Stimulated activated memory B cell treated with anti-CD40 and anti-IgM and Interleukin-4, amounts not matched to agents 10 μg/mL and 1 μg/mL and 100 μg/mL, for 72 hours (primary cell): ENCODE data around the gene RNASET2.

Experiments used
- ATAC-seq: fragments of 150-1000 bp; cut with Tn5 transposase; 2 replicates; pipeline ENCODE4 v1.10.0; 2021
- H3K27ac Mint-ChIP-seq: one replicate; pipeline ENCODE4 v1.8.0; 2022; ENCODE audit warnings: mild to moderate bottlenecking, mixed read lengths
- H3K27me3 Mint-ChIP-seq: one replicate; pipeline ENCODE4 v1.8.0; 2022; ENCODE audit warnings: mixed read lengths
- H3K36me3 Mint-ChIP-seq: one replicate; pipeline ENCODE4 v1.8.0; 2022; ENCODE audit warnings: mixed read lengths
- H3K4me1 Mint-ChIP-seq: one replicate; pipeline ENCODE4 v1.8.0; 2022; ENCODE audit warnings: mixed read lengths
- H3K4me3 Mint-ChIP-seq: one replicate; pipeline ENCODE4 v1.8.0; 2022; ENCODE audit warnings: mild to moderate bottlenecking, moderate library complexity, mixed read lengths
- H3K9me3 Mint-ChIP-seq: one replicate; pipeline ENCODE4 v1.8.0; 2022; ENCODE audit warnings: mixed read lengths

Gene RNASET2

GRCh38 chr6:166980738-166981137 is 24.4 kb upstream of the RNASET2 start:
- no peak for ATAC-seq
- Mint-ChIP-seq H3K4me3 (no peak overlapping the region), H3K27me3 (no peaks in the 10 kb centered on the region), H3K36me3 (peaks cover 6% of the 10 kb centered on the region), H3K27ac (no peak overlapping the region), H3K4me1 (no peaks in the 10 kb centered on the region), H3K9me3 (no peaks in the 10 kb centered on the region)

DNA sequence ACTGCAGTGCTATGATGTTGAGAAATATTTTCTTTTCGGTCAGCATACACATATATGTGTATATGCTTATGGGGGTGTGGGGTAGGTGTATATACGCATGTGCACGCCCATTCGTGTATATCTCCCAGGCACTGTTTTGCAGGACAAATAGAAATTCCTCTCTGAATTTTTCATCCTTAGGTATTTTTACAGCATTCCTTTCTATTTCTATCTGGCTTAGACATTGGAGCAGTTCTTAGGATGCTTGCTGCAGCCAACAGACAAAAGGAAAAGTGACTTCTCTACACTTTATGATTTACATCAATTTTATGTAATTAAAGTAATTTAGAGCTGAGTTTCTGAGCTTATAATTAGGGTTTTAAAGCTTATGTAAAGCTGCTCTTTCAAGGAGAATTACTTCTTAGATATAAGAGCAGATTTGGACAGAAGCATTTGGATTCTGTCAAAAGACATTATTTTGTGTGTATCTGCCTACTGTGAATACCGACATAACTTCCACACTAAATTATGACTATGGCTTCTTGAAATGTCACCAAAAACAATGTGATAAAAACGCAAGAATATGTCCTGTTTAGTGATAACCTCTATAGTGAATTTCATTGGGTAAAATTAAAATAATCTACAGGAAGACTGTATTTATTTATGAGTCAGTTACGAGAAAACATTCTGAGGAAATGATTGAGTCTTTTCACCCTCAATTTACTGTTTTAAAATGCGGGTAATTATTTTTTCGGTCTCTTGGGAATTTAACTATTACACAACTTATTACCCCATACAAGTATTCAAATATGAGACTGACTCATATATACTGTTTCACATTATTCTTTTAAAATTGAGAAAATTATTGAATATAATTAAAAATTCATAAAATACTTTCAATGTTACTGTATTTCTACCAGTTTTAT is 21.5 kb upstream of the RNASET2 start:
- peaks cover 2% of the 10 kb centered on the region for H3K36me3 Mint-ChIP-seq
- H3K27ac Mint-ChIP-seq = no peak overlapping the region

GRCh38 chr6:166976636-166977035 is 20.3 kb upstream of the RNASET2 start:
- ATAC-seq = no peak
- H3K9me3 Mint-ChIP-seq = no peaks in the 10 kb centered on the region
- no peaks in the 10 kb centered on the region for H3K4me1 Mint-ChIP-seq
- H3K4me3 Mint-ChIP-seq = no peak overlapping the region
- H3K27ac Mint-ChIP-seq = no peak overlapping the region
- H3K27me3 Mint-ChIP-seq = no peaks in the 10 kb centered on the region
- H3K36me3 Mint-ChIP-seq = no peaks in the 10 kb centered on the region

More for the DNA sequence above, 21.5 kb upstream of the RNASET2 start:
- Mint-ChIP-seq H3K9me3 (no peaks in the 10 kb centered on the region), H3K4me1 (no peaks in the 10 kb centered on the region), H3K4me3 (no peak overlapping the region), H3K27me3 (no peaks in the 10 kb centered on the region)
- no peak for ATAC-seq

GRCh38 chr6:166972101-166972500 is 15.8 kb upstream of the RNASET2 start:
- no peak overlapping the region for H3K4me3 Mint-ChIP-seq
- H3K27ac Mint-ChIP-seq = no peak overlapping the region
- H3K4me1 Mint-ChIP-seq = peaks cover 15% of the 10 kb centered on the region
- H3K9me3 Mint-ChIP-seq = peaks cover 3% of the 10 kb centered on the region
- H3K36me3 Mint-ChIP-seq = peaks cover 6% of the 10 kb centered on the region
- H3K27me3 Mint-ChIP-seq = no peaks in the 10 kb centered on the region
- no peak for ATAC-seq

DNA sequence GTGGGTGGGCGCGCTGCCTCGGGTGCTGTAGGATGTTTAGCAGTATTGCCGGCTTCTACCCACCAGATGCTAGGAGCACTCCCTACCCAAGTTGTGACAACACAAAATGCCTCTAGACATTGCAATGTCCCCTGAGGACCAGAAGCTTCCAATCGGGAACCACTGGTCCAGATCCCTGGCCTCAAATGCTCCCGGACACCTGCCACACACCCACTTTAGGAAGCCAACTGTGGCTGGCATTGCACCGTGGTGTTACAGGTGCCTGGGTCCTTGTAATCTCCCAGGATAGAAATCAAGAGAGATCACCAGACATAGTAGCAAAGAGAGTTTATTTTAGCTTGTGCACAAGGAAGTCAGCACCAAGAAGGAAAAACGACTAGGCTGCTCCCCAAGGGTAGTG is 14.9 kb upstream of the RNASET2 start:
- Mint-ChIP-seq H3K27me3 (no peaks in the 10 kb centered on the region), H3K27ac (no peak overlapping the region)
- ATAC-seq = no peak

DNA sequence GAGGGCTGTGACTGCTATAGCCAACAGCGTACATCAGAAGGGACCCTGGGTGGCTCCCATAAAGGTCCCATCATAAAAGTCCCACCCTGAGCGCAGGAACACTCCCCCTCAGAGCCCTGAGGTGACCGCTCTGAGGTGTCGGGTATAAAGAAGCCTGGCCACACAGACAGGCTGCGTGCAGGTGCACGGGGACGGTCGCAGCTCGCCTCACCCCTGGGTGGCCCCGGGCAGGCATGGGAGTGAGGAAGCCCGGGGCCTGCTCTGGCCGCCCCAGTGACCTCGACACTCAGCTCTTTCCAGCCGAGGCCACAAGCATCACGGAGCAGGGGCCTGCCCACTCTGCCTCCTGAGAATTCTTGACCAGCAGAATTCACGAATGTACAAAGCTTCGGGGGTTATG is 14.4 kb upstream of the RNASET2 start:
- Mint-ChIP-seq H3K36me3 (peaks cover 8% of the 10 kb centered on the region), H3K4me3 (no peak overlapping the region)
- no peak for ATAC-seq

More for the DNA sequence above, 14.9 kb upstream of the RNASET2 start:
- Mint-ChIP-seq H3K9me3 (peaks cover 3% of the 10 kb centered on the region), H3K4me1 (peaks cover 15% of the 10 kb centered on the region), H3K4me3 (no peak overlapping the region), H3K36me3 (peaks cover 8% of the 10 kb centered on the region)

GRCh38 chr6:166970091-166970490 is 13.7 kb upstream of the RNASET2 start:
- H3K4me1 Mint-ChIP-seq = peaks cover 15% of the 10 kb centered on the region
- H3K36me3 Mint-ChIP-seq = peaks cover 8% of the 10 kb centered on the region
- H3K27me3 Mint-ChIP-seq = no peaks in the 10 kb centered on the region
- ATAC-seq = no peak
- no peak overlapping the region for H3K4me3 Mint-ChIP-seq
- peaks cover 3% of the 10 kb centered on the region for H3K9me3 Mint-ChIP-seq
- H3K27ac Mint-ChIP-seq = no peak overlapping the region

More for the DNA sequence above, 14.4 kb upstream of the RNASET2 start:
- H3K27ac Mint-ChIP-seq = no peak overlapping the region
- peaks cover 15% of the 10 kb centered on the region for H3K4me1 Mint-ChIP-seq
- peaks cover 3% of the 10 kb centered on the region for H3K9me3 Mint-ChIP-seq
- no peaks in the 10 kb centered on the region for H3K27me3 Mint-ChIP-seq

- Mint-ChIP-seq H3K9me3 (peaks cover 3% of the 10 kb centered on the region), H3K36me3 (peaks cover 8% of the 10 kb centered on the region), H3K27me3 (no peaks in the 10 kb centered on the region), H3K4me1 (peaks cover 15% of the 10 kb centered on the region), H3K27ac (no peak overlapping the region), H3K4me3 (no peak overlapping the region)
- no peak for ATAC-seq
Observed at GRCh38 chr6:166969390-166970002, 13.1 kb upstream of the RNASET2 start.

GRCh38 chr6:166966268-166966667 is 9.9 kb upstream of the RNASET2 start:
- Mint-ChIP-seq H3K4me3 (no peak overlapping the region), H3K36me3 (peaks cover 8% of the 10 kb centered on the region), H3K27ac (no peak overlapping the region), H3K27me3 (no peaks in the 10 kb centered on the region), H3K4me1 (peaks cover 20% of the 10 kb centered on the region), H3K9me3 (peaks cover 3% of the 10 kb centered on the region)
- ATAC-seq = no peak

DNA sequence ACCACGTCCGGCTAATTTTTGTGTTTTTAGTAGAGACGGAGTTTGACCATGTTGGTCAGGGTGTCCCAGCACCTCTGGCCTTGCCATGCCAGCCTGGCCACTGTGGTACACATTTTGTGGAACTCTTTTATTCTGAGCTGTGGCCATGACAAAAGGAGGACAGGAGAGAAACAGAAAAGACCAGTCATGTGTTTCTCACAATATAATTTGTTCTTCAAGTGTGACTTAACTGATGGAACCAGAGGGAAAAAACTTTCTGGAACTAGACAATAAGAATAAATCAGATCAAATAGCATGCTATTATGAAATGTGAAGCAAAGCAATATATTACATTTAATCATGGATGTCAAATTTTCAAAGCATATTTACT is 4.2 kb upstream of the RNASET2 start:
- Mint-ChIP-seq H3K27ac (peak overlapping the region; percentile 97), H3K27me3 (no peaks in the 10 kb centered on the region), H3K4me3 (no peak overlapping the region), H3K4me1 (peaks cover 48% of the 10 kb centered on the region), H3K36me3 (no peaks in the 10 kb centered on the region), H3K9me3 (no peaks in the 10 kb centered on the region)
- no peak for ATAC-seq

DNA sequence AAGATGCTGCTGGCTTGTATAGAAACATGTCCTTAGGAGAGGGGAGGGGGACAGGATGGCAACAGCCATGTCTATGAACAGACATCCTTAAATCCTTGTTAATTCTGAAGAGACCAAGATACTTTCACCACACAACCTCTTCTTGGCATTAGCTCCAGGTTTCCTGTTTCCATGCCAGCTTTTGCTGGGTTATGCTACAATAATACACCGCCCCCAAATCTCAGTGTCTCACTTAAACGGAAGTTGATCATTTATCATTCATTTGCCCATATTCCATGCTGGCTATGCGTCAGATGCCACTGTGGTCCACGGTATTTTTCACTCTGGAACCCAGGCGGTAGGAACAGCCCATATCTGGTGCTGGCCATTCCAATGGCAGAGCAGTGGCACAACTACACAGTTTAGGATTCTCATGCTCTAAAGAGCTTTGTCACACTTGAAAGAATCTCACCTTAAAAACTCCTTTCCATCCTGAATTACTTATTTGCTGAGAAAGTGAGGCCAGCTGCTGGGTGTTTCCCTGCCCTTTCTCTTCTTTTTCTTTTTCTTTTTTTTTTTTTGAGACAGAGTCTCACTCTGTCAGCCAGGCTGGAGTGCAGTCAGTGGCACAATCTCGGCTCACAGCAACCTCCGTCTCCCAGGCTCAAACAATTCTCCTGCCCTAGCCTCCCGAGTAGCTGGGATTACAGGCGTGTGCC is 3.7 kb upstream of the RNASET2 start:
- H3K36me3 Mint-ChIP-seq = no peaks in the 10 kb centered on the region
- no peaks in the 10 kb centered on the region for H3K27me3 Mint-ChIP-seq
- no peaks in the 10 kb centered on the region for H3K9me3 Mint-ChIP-seq
- peaks cover 54% of the 10 kb centered on the region for H3K4me1 Mint-ChIP-seq
- no peak for ATAC-seq
- H3K27ac Mint-ChIP-seq = peak overlapping the region; percentile 97
- H3K4me3 Mint-ChIP-seq = peak overlapping the region; percentile 88

GRCh38 chr6:166958926-166959861 is 2.8 kb upstream of the RNASET2 start:
- Mint-ChIP-seq H3K36me3 (no peaks in the 10 kb centered on the region), H3K4me1 (peaks cover 62% of the 10 kb centered on the region), H3K27ac (peak overlapping the region; percentile 97), H3K4me3 (peak overlapping the region; percentile 88), H3K9me3 (no peaks in the 10 kb centered on the region), H3K27me3 (no peaks in the 10 kb centered on the region)
- ATAC-seq = peak; percentile 43

GRCh38 chr6:166957805-166958076 is 1.4 kb upstream of the RNASET2 start:
- Mint-ChIP-seq H3K36me3 (peaks cover 7% of the 10 kb centered on the region), H3K27ac (peak overlapping the region; percentile 97), H3K4me3 (peak overlapping the region; percentile 88), H3K4me1 (peaks cover 72% of the 10 kb centered on the region), H3K27me3 (no peaks in the 10 kb centered on the region), H3K9me3 (no peaks in the 10 kb centered on the region)
- ATAC-seq = no peak

DNA sequence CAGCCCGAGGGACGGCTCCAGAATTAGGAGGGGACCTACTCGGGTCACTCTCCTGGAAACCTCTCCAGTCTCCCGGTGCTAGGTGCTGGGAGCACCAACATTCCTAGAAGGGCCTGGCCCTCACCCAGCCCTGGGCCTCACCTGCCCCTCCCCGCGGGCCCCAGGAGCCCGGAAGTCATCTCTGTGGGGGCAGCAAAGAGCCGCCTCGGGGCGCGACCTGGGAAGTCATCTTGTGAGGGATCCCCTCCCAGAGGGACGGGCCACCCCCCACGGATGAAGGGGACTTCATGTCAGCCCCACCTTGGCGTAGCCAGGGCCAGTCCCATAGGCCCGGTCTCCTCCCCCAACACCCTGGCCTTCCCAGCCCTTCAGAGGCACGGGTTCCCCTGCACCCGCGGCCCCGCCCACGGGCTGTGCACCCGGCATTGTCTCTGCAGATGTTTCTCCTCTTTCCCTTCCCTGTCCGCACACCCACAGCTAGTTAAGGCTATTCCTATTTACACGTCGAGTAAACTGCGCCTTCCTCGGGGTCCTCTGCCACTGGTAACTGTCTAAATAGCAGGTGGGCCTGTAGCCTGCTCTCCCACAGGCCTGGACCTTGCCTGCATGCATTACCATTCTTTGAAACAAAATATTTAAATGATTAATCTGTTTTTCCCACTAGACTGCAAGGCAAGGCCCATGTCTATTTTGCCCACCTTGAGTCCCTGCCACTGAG is 896 bp upstream of the RNASET2 start:
- peak overlapping the region; percentile 88 for H3K4me3 Mint-ChIP-seq
- H3K27me3 Mint-ChIP-seq = no peaks in the 10 kb centered on the region
- ATAC-seq = peak; percentile 58
- H3K36me3 Mint-ChIP-seq = peaks cover 7% of the 10 kb centered on the region
- H3K27ac Mint-ChIP-seq = peak overlapping the region; percentile 97
- H3K4me1 Mint-ChIP-seq = peaks cover 77% of the 10 kb centered on the region
- H3K9me3 Mint-ChIP-seq = no peaks in the 10 kb centered on the region
